ENCODE results near the gene MEF2A.
A peak's percentile ranks its signal among the peaks of the same experiment; 100 is the strongest.
"Not testable (repeated sequence)": the region's sequence is repeated elsewhere in the genome, so short reads cannot be mapped to it uniquely, and the experiment has no call there.

MEF2A gene

GRCh38 chr15:99565299-99566156 is at the start of gene MEF2A:
Gene MEF2A, plus strand, starts transcription at chr15:99565984. Its CDS starts 67,136 bp downstream, at chr15:99633120.
- peak; percentile 91 for DNase-seq (ENCODE audit: low spot score)

DNA sequence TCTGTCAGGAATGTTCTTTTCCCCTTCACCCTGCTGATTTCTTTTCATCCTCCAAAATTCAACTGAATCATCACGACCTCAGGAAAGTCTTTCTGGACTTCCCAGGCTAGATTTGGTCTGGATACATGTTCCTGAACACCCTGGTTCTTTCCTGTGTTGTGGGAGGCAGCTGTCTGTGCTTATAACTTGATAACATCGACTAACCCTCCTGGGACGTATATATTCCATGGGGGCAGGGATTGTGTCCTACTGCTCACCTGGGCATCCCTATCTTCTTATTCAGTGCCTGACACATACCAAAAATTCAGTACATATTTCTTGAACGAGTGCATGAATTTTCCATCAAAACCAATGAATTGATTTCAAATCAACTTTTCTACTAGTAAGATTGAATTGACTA is 47.6 kb upstream of the MEF2A start:
- DNase-seq (ENCODE audit: low spot score) = no peak

DNA sequence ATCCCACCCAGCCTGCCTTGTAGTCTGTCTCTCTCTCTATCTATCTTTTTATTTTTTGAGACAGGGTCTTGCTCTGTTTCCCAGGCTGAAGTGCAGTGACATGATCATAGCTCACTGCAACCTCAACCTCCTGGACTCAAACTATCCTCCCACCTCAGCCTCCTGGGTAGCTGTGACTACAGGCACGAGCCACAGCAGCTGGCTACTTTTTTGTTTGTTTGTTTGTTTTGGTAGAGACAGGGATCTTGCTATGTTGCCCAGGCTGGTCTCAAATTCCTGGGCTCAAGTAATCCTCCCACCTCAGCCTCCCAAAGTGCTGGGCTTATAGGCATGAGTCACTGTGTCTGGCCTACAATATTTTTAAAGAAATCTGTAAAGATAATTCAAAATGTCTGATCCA is 46.4 kb upstream of the MEF2A start:
- not testable (repeated sequence) for DNase-seq (ENCODE audit: low spot score)

DNA sequence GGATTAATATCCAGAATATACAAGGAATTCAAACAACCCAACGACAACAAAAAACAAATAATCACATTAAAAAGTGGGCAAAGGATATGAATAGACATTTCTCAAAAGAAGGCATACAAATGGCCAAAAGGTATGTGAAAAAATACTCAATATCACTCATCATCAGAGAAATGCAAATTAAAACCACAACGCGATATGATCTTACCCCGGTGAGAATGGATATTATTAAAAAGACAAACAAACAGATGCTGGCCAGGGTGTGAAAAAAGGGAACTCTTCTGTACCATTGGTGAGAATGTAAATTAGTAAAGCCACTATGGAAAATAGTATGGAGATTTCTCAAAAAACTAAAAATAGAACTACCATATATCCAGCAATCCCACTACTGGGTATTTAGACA is 43.5 kb upstream of the MEF2A start:
- no peak for DNase-seq (ENCODE audit: low spot score)

GRCh38 chr15:99526176-99526575 is 39.6 kb upstream of the MEF2A start:
- DNase-seq (ENCODE audit: low spot score) = no peak

DNA sequence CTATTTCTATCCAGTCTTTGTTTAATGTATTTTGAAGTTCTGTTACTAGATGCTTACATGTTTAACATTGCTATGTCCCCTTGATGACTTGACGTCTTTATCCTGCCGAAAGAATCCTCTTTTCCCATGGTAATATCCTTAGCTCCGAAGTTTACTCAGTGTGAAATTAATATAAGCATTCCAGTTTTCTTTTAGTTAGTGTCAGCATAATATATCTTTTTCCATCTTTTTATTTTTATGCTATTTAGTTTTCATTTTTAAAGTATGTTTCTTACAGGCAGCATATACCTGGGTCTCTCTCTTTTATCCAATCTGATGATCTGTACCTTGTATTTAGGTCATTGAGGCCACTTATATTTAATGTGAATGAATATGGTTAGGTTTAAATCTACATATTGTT is 39.1 kb upstream of the MEF2A start:
- DNase-seq (ENCODE audit: low spot score) = no peak

DNA sequence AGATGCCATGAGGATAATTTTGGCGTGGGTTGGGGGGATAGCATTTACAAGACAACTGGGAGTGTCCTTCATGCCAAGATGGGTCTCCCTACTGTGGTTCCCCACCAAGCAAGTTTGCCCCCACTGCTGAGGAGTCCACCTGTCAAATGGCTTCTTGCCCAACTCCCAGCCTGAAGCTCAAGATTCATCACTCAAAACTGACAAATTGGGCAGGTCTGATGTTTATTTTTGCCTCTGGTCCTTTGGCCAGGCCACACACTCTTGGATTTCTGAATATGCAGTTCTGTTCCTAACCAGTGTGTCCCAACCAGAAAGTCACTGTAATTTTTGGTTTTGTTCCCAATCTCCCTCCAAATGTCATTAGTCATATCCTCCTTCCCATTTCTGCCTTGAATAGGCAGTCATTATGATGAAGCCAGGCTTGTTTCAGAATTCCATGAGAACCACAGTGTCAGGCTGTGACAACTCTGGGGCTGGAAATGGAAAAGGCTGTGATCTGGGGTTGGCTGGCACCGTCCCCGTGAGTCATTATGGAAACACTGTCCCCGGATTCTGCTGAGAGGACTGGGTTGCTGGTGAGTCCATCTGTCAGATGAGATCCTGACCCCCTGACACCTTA is 29.3 kb upstream of the MEF2A start:
- DNase-seq (ENCODE audit: low spot score) = no peak

DNA sequence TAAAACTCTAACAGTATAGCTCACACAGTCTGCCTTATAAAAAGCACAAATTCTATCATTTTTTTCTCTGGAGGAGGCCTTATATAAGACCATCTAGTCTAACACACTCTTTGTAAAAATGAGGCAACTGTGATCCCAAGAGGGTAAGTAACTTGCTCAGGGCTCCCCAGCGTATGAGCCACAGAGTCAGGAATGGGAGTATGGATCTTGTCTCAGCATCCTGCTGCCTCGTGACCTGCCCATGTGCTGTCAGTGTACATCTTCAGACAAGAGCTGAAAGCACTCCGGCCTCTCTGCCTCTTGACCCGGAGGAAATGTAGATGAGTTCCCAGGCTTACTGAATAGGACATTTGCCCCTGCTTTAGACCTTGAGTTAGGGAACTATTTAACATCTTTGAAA is 28.4 kb upstream of the MEF2A start:
- no peak for DNase-seq (ENCODE audit: low spot score)

- no peak for DNase-seq (ENCODE audit: low spot score)
Measured at GRCh38 chr15:99538261-99538660, 27.5 kb upstream of the MEF2A start.

- DNase-seq (ENCODE audit: low spot score) = no peak
Measured at GRCh38 chr15:99542828-99543227, 23.0 kb upstream of the MEF2A start.

- no peak for DNase-seq (ENCODE audit: low spot score)
Measured at GRCh38 chr15:99545605-99546004, 20.2 kb upstream of the MEF2A start.

DNA sequence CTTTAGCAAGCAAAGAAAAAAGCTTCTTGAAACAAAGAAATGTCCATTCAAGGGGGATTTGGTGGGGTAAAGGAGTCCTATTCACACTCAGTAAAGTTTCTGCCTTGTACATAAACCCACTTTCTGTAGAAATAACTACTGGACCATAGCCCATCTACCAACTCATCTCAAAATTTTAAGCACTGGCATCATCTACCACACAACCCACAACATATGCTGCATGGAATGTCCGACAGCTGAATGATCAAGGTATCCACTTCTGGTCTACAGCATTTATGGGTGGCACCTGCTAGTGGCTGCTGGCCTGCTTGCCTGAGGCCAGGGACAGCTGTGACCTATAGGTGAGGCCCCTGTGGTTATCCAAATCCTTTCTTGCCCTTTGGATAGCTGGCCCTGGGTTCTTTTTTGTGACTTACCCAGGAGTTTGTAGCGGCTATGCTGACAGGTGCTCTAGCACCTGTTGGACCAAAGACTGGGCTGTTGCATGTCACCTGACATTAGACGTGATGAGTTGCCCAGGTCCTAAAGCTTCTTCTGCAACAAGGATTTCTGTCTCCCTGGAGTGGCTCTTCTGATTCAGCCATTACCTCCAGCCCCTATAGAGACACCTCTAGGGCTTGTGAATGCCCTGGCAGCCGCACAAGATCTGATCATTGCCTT is 19.2 kb upstream of the MEF2A start:
- no peak for DNase-seq (ENCODE audit: low spot score)

- DNase-seq (ENCODE audit: low spot score) = no peak
Measured at GRCh38 chr15:99547517-99547916, 18.3 kb upstream of the MEF2A start.

DNA sequence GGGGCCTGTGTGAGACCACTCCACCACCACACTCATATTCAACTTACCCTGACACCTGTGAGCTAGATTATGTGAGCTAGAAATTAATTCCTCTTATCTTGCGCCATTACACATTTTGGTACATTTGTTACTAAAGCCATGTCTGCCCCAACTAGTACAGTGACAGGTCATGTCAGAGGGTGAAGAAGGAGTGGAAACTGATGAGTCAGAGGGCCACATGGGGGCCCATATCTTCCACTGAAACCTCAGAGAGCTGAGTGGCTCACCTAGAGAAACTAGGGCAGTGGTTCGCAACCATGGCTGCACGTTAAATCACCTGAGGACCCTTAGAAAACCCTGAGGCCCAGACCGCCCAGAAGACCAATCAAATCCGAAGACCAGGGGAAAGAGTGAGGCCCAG is 15.7 kb upstream of the MEF2A start:
- no peak for DNase-seq (ENCODE audit: low spot score)

GRCh38 chr15:99552111-99552510 is 13.7 kb upstream of the MEF2A start:
- no peak for DNase-seq (ENCODE audit: low spot score)

- DNase-seq (ENCODE audit: low spot score) = no peak
Measured at GRCh38 chr15:99554880-99555488, 10.8 kb upstream of the MEF2A start.

DNA sequence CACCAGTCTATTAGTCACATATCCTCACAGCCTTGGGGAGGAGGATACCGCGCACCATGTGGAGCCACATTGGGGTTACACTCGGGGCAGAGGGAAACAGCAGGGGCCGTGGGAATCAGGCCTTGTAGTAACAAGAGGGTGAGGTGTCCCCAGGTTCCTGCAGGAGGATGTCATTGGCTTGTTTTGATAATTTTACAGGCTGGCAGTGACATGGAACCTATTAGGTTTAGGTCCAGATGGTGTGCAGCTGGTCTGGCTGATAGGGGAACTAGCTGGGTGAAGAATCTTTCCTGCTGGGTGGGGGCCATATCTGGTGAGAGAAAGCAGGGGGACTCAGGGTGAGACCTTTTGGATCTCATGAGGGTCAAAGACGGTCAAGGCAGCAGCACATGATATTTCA is 9.8 kb upstream of the MEF2A start:
- no peak for DNase-seq (ENCODE audit: low spot score)

- no peak for DNase-seq (ENCODE audit: low spot score)
Measured at GRCh38 chr15:99556578-99556977, 9.2 kb upstream of the MEF2A start.

DNA sequence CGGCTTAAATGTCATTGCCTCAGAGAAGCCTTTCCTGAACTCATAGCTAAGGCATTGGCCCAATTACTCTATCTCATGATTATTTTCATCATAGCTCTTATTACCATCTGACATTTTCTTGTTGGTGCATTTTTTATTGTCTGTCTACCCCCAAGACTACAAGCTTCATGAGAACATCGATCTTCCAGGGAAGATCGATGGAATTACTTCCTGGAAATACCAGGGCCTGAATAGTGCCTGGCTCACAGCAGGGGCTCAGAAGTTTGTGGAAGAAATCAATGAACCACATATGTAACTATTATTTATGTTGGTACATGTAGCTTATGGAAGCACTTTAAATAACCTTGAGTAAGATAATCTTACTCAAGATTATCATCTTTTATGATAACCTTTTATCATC is 7.7 kb upstream of the MEF2A start:
- no peak for DNase-seq (ENCODE audit: low spot score)

- no peak for DNase-seq (ENCODE audit: low spot score)
Measured at GRCh38 chr15:99558571-99558970, 7.2 kb upstream of the MEF2A start.

GRCh38 chr15:99561476-99562230 is 4.1 kb upstream of the MEF2A start:
- no peak for DNase-seq (ENCODE audit: low spot score)

GRCh38 chr15:99562238-99562637 is 3.5 kb upstream of the MEF2A start:
- no peak for DNase-seq (ENCODE audit: low spot score)

Measured in germinal center (tissue), 1 donor.